Gastroesophageal sphincter (tissue), 4 donors: ENCODE results near the gene PPP1R14B. TPM values are rescaled to one million over a fixed set of nuclear protein-coding genes. Genes with fewer than 3 reads are reported as not detected.
A peak's percentile ranks its signal among the peaks of the same experiment; 100 is the strongest.

Experiments
- ATAC-seq: fragments of 150-250 bp; one replicate; pipeline ENCODE4 v1.9.1; 2016; ENCODE audit warnings: mild to moderate bottlenecking, moderate library complexity
- H3K27ac ChIP-seq, 4 donors: fragments of 200-600 bp; sonication (generic) in 3 of 4; 1 replicate in 3 of 4; 2 replicates in 1 of 4; pipeline ENCODE4 v1.5.1; 2016 to 2019
- H3K27me3 ChIP-seq: fragments of 200-600 bp; sonication (generic); one replicate; pipeline ENCODE4 v1.5.1; 2019
- H3K36me3 ChIP-seq, 2 donors: fragments of 200-600 bp; sonication (generic); one replicate each; pipeline ENCODE4 v1.5.1; 2019; ENCODE audit warnings: control low read depth in 1 of 2
- H3K4me1 ChIP-seq, 3 donors: fragments of 200-600 bp; sonication (generic); 1 replicate in 2 of 3; 2 replicates in 1 of 3; pipeline ENCODE4 v1.5.1; 2016 to 2019; ENCODE audit warnings: control low read depth in 2 of 3
- H3K4me3 ChIP-seq, 2 donors: fragments of 200-600 bp; sonication (generic); one replicate each; pipeline ENCODE4 v1.5.1; 2019; ENCODE audit warnings: mild to moderate bottlenecking in 1 of 2, moderate library complexity in 1 of 2
- H3K9me3 ChIP-seq, 3 donors: fragments of 200-600 bp; sonication (generic); one replicate each; pipeline ENCODE4 v1.5.1; 2017 to 2019; ENCODE audit warnings: control low read depth in 2 of 3
- CTCF ChIP-seq, 4 experiments: fragments of 200-600 bp in 2 of 4; fragments of 450-650 bp in 2 of 4; sonication (generic) in 1 of 4; IDR thresholded peaks; one replicate each; pipeline ENCODE4 v1.5.1; 2017 to 2019; ENCODE audit warnings: antibody characterized with exemption in 4 of 4, mild to moderate bottlenecking in 2 of 4, moderate library complexity in 2 of 4
- EP300 ChIP-seq: sonication (generic); formaldehyde crosslinking; IDR thresholded peaks from one replicate; pipeline ENCODE4 v1.6.1; 2017; ENCODE audit warnings: antibody characterized with exemption, mild to moderate bottlenecking
- POLR2A ChIP-seq, 2 donors: fragments of 450-650 bp; IDR thresholded peaks; one replicate each; pipeline ENCODE4 v1.6.1; 2017; ENCODE audit warnings: antibody characterized with exemption in 2 of 2, mild to moderate bottlenecking in 2 of 2, moderate library complexity in 1 of 2
- POLR2AphosphoS5 ChIP-seq: sonication (generic); formaldehyde crosslinking; IDR thresholded peaks from one replicate; pipeline ENCODE4 v1.6.1; 2017; ENCODE audit warnings: antibody characterized with exemption
- WGBS, 2 donors: methylation state at CpG; one replicate each; pipeline ENCODE4 v1.1.5; 2018; ENCODE audit warnings: low coverage in 1 of 2; 5-methylcytosine and 5-hydroxymethylcytosine counted together
- total RNA-seq, 4 donors: library from RNA; depleted of rRNA; stranded (reverse); fragments of >200 nt; gene quantifications; one replicate each; pipeline ENCODE4 v1.1.0, GENCODE V29; 2016

Gene PPP1R14B
- 100 to 1,000 TPM in 1 of 4 donors, 10 to 100 TPM in 3; 37.2 to 123 (median 70.9) TPM for total RNA-seq

GRCh38 chr11:64246871-64247728 is at the start of gene PPP1R14B:
Gene PPP1R14B, minus strand, starts transcription at chr11:64246943. Its CDS starts 270 bp downstream, at chr11:64246673.
- no CpG with 5 or more reads among the region's 74 CpGs for WGBS, 2 donors
- peak within 1 kb of the TSS; percentile 75 to 92 (median 88) for H3K27ac ChIP-seq

GRCh38 chr11:64296236-64296635 is 49.5 kb upstream of the PPP1R14B start:
- no peaks in the 10 kb centered on the region for H3K36me3 ChIP-seq
- no peaks in the 10 kb centered on the region for H3K9me3 ChIP-seq
- H3K27me3 ChIP-seq, result peaks cover 98% of the 10 kb centered on the region
- ATAC-seq, result no peak
- 0% methylated on average over 1 of the region's 1 CpG; no CpG with 5 or more reads in 1 of the 2 donors for WGBS, 2 donors
- H3K27ac ChIP-seq, result no peak overlapping the region
- TF ChIP-seq POLR2AphosphoS5 (no peak), POLR2A (IDR thresholded peaks at IDR 0.05) (no peak), EP300 (no peak), CTCF (IDR thresholded peaks at IDR 0.05) (no peak)
- peaks cover 0 to 41% (median 25%) of the 10 kb centered on the region in 3 donors for H3K4me1 ChIP-seq
- H3K4me3 ChIP-seq, result no peak overlapping the region

More at GRCh38 chr11:64246871-64247728, at the start of gene PPP1R14B:
- no peaks in the 10 kb centered on the region for H3K9me3 ChIP-seq
- H3K4me3 ChIP-seq, result peak within 1 kb of the TSS; percentile 55 to 69
- H3K27me3 ChIP-seq, result no peaks in the 10 kb centered on the region
- peaks cover 0 to 15% of the 10 kb centered on the region in 2 donors for H3K36me3 ChIP-seq
- H3K4me1 ChIP-seq, result peaks cover 0 to 59% (median 44%) of the 10 kb centered on the region in 3 donors
- TF ChIP-seq CTCF (IDR thresholded peaks at IDR 0.05) (peak in 3 of 4 experiments; percentile 37 to 48 (median 45)), POLR2A (IDR thresholded peaks at IDR 0.05) (peak in 1 of 2 donors; percentile 33), POLR2AphosphoS5 (peak; percentile 34), EP300 (no peak)
- peak; percentile 69 for ATAC-seq

GRCh38 chr11:64295760-64296159 is 49.0 kb upstream of the PPP1R14B start:
- WGBS, 2 donors, result 79 to 94% methylated on average over 2 to 4 of the region's 4 CpGs
- Histone ChIP-seq H3K27ac (no peak overlapping the region), H3K4me3 (no peak overlapping the region), H3K36me3 (no peaks in the 10 kb centered on the region), H3K9me3 (no peaks in the 10 kb centered on the region), H3K4me1 (peaks cover 0 to 40% (median 28%) of the 10 kb centered on the region in 3 donors), H3K27me3 (peaks cover 100% of the 10 kb centered on the region)
- ATAC-seq, result no peak
- no peak for TF ChIP-seq POLR2AphosphoS5
- no peak for TF ChIP-seq POLR2A (IDR thresholded peaks at IDR 0.05)
- TF ChIP-seq EP300, result no peak

GRCh38 chr11:64294774-64295173 is 48.0 kb upstream of the PPP1R14B start:
- no peaks in the 10 kb centered on the region for H3K9me3 ChIP-seq
- peaks cover 0 to 30% (median 21%) of the 10 kb centered on the region in 3 donors for H3K4me1 ChIP-seq
- ATAC-seq, result no peak
- H3K4me3 ChIP-seq, result no peak overlapping the region
- TF ChIP-seq POLR2A (IDR thresholded peaks at IDR 0.05), result no peak
- no peak for TF ChIP-seq EP300
- no peak for TF ChIP-seq CTCF (IDR thresholded peaks at IDR 0.05)
- TF ChIP-seq POLR2AphosphoS5, result no peak
- no peak overlapping the region for H3K27ac ChIP-seq
- H3K36me3 ChIP-seq, result peaks cover 0 to 2% of the 10 kb centered on the region in 2 donors
- peaks cover 100% of the 10 kb centered on the region for H3K27me3 ChIP-seq
- 14 to 35% methylated on average over 3 of the region's 3 CpGs for WGBS, 2 donors

GRCh38 chr11:64292460-64293254 is 45.9 kb upstream of the PPP1R14B start:
- no peak for ATAC-seq
- H3K36me3 ChIP-seq, result peaks cover 0 to 23% of the 10 kb centered on the region in 2 donors
- 4% methylated on average over 5 to 16 of the region's 42 CpGs for WGBS, 2 donors
- H3K4me1 ChIP-seq, result peaks cover 0 to 22% (median 17%) of the 10 kb centered on the region in 3 donors
- H3K27me3 ChIP-seq, result peaks cover 82% of the 10 kb centered on the region
- TF ChIP-seq EP300, result no peak
- no peak for TF ChIP-seq POLR2AphosphoS5
- no peak for TF ChIP-seq CTCF (IDR thresholded peaks at IDR 0.05)
- peak overlapping the region in 1 of 2 donors; percentile 49 for H3K4me3 ChIP-seq
- H3K27ac ChIP-seq, result no peak overlapping the region
- H3K9me3 ChIP-seq, result no peaks in the 10 kb centered on the region
